ENCODE results near the gene S100A8. TPM values are rescaled to one million over a fixed set of nuclear protein-coding genes. Genes with fewer than 3 reads are reported as not detected.

S100A8 gene
- polyA plus RNA-seq, result 2.5 TPM
- long read RNA-seq, donor 1, partial matches to known transcripts, result 0 of 1 reads
- long read RNA-seq, donor 1, other reads (novel, unspliced or antisense), result 0 of 1 reads
- long read RNA-seq, donor 2, partial matches to known transcripts, result 0 of 7 reads
- long read RNA-seq, donor 2, other reads (novel, unspliced or antisense), result 0 of 7 reads
- long read RNA-seq, donor 3, result 0 reads
- long read RNA-seq, donor 4, partial matches to known transcripts, result 0 of 1 reads
- long read RNA-seq, donor 4, other reads (novel, unspliced or antisense), result 0 of 1 reads
- long read RNA-seq, donor 5, transcript S100A8-202 (3 exons, 523 nt), result major isoform, 5 of 9 reads
- long read RNA-seq, donor 5, partial matches to known transcripts, result 0 of 9 reads
- long read RNA-seq, donor 5, other reads (novel, unspliced or antisense), result 0 of 9 reads
- long read RNA-seq, donor 6, partial matches to known transcripts, result 0 of 4 reads
- long read RNA-seq, donor 6, other reads (novel, unspliced or antisense), result 0 of 4 reads
- long read RNA-seq, donor 7, transcript S100A8-202 (3 exons, 523 nt), result major isoform, 5 of 7 reads
- long read RNA-seq, donor 7, partial matches to known transcripts, result 0 of 7 reads
- long read RNA-seq, donor 7, other reads (novel, unspliced or antisense), result 0 of 7 reads
- long read RNA-seq, donor 8, partial matches to known transcripts, result 0 of 2 reads
- long read RNA-seq, donor 8, other reads (novel, unspliced or antisense), result 0 of 2 reads
- long read RNA-seq, donor 9, transcript S100A8-202 (3 exons, 523 nt), result major isoform, 5 of 9 reads
- long read RNA-seq, donor 9, partial matches to known transcripts, result 0 of 9 reads
- long read RNA-seq, donor 9, other reads (novel, unspliced or antisense), result 0 of 9 reads
- long read RNA-seq, donor 10, partial matches to known transcripts, result 0 of 2 reads
- long read RNA-seq, donor 10, other reads (novel, unspliced or antisense), result 0 of 2 reads
- long read RNA-seq, donor 11, partial matches to known transcripts, result 0 of 3 reads
- long read RNA-seq, donor 11, other reads (novel, unspliced or antisense), result 0 of 3 reads

GRCh38 chr1:153390938-153391710 is at the start of gene S100A8:
TSS of gene S100A8 (minus strand) at chr1:153391073. CDS start at chr1:153390535, 538 bp downstream.
- no peak within 1 kb of the TSS for H3K27ac ChIP-seq (ENCODE audit: low read length)
- no peaks in the 10 kb centered on the region for H3K36me3 ChIP-seq (ENCODE audit: control insufficient read depth, insufficient read depth, low read length)
- H3K27me3 ChIP-seq (ENCODE audit: control insufficient read depth, insufficient read depth, low read length), result no peaks in the 10 kb centered on the region
- WGBS (ENCODE audit: insufficient coverage, low lambda C conversion rate), result no CpG with 5 or more reads among the region's 7 CpGs
- no peaks in the 10 kb centered on the region for H3K4me1 ChIP-seq (ENCODE audit: control insufficient read depth, insufficient read depth, low read length)
- no peaks in the 10 kb centered on the region for H3K9me3 ChIP-seq (ENCODE audit: control insufficient read depth, low read depth, low read length)
- no peak for DNase-seq
- H3K4me3 ChIP-seq (ENCODE audit: low read length), result no peak within 1 kb of the TSS

GRCh38 chr1:153439273-153439672 is 48.4 kb upstream of the S100A8 start:
- Histone ChIP-seq H3K27ac (ENCODE audit: low read length) (no peak overlapping the region), H3K36me3 (ENCODE audit: control insufficient read depth, insufficient read depth, low read length) (no peaks in the 10 kb centered on the region), H3K27me3 (ENCODE audit: control insufficient read depth, insufficient read depth, low read length) (peaks cover 3% of the 10 kb centered on the region), H3K9me3 (ENCODE audit: control insufficient read depth, low read depth, low read length) (no peaks in the 10 kb centered on the region), H3K4me1 (ENCODE audit: control insufficient read depth, insufficient read depth, low read length) (no peaks in the 10 kb centered on the region), H3K4me3 (ENCODE audit: low read length) (no peak overlapping the region)
- DNase-seq, result no peak

- Histone ChIP-seq H3K27me3 (ENCODE audit: control insufficient read depth, insufficient read depth, low read length) (peaks cover 3% of the 10 kb centered on the region), H3K27ac (ENCODE audit: low read length) (no peak overlapping the region), H3K9me3 (ENCODE audit: control insufficient read depth, low read depth, low read length) (no peaks in the 10 kb centered on the region), H3K4me1 (ENCODE audit: control insufficient read depth, insufficient read depth, low read length) (no peaks in the 10 kb centered on the region), H3K36me3 (ENCODE audit: control insufficient read depth, insufficient read depth, low read length) (no peaks in the 10 kb centered on the region), H3K4me3 (ENCODE audit: low read length) (no peak overlapping the region)
- no CpG with 5 or more reads among the region's 7 CpGs for whole genome bisulfite sequencing (ENCODE audit: insufficient coverage, low lambda C conversion rate)
- DNase-seq, result no peak
These were observed 47.7 kb upstream of the S100A8 start for GRCh38 chr1:153438599-153438998.

- Histone ChIP-seq H3K4me3 (ENCODE audit: low read length) (no peak overlapping the region), H3K36me3 (ENCODE audit: control insufficient read depth, insufficient read depth, low read length) (no peaks in the 10 kb centered on the region), H3K9me3 (ENCODE audit: control insufficient read depth, low read depth, low read length) (no peaks in the 10 kb centered on the region), H3K4me1 (ENCODE audit: control insufficient read depth, insufficient read depth, low read length) (no peaks in the 10 kb centered on the region), H3K27me3 (ENCODE audit: control insufficient read depth, insufficient read depth, low read length) (peaks cover 3% of the 10 kb centered on the region), H3K27ac (ENCODE audit: low read length) (no peak overlapping the region)
- WGBS (ENCODE audit: insufficient coverage, low lambda C conversion rate), result 90% methylated on average over 2 of the region's 4 CpGs
- DNase-seq, result no peak
These were observed 46.4 kb upstream of the S100A8 start for GRCh38 chr1:153437236-153437635.

GRCh38 chr1:153434746-153435455 is 44.0 kb upstream of the S100A8 start:
- no peaks in the 10 kb centered on the region for H3K36me3 ChIP-seq (ENCODE audit: control insufficient read depth, insufficient read depth, low read length)
- peaks cover 3% of the 10 kb centered on the region for H3K27me3 ChIP-seq (ENCODE audit: control insufficient read depth, insufficient read depth, low read length)
- no peak for DNase-seq
- H3K4me1 ChIP-seq (ENCODE audit: control insufficient read depth, insufficient read depth, low read length), result no peaks in the 10 kb centered on the region
- no peaks in the 10 kb centered on the region for H3K9me3 ChIP-seq (ENCODE audit: control insufficient read depth, low read depth, low read length)
- no peak overlapping the region for H3K4me3 ChIP-seq (ENCODE audit: low read length)
- WGBS (ENCODE audit: insufficient coverage, low lambda C conversion rate), result 67% methylated on average over 1 of the region's 11 CpGs
- no peak overlapping the region for H3K27ac ChIP-seq (ENCODE audit: low read length)

GRCh38 chr1:153432874-153433681 is 42.2 kb upstream of the S100A8 start:
- H3K27me3 ChIP-seq (ENCODE audit: control insufficient read depth, insufficient read depth, low read length), result peaks cover 3% of the 10 kb centered on the region

GRCh38 chr1:153431928-153432327 is 41.1 kb upstream of the S100A8 start:
- WGBS (ENCODE audit: insufficient coverage, low lambda C conversion rate), result no CpG with 5 or more reads among the region's 4 CpGs
- Histone ChIP-seq H3K4me3 (ENCODE audit: low read length) (no peak overlapping the region), H3K9me3 (ENCODE audit: control insufficient read depth, low read depth, low read length) (no peaks in the 10 kb centered on the region), H3K4me1 (ENCODE audit: control insufficient read depth, insufficient read depth, low read length) (no peaks in the 10 kb centered on the region), H3K27ac (ENCODE audit: low read length) (no peak overlapping the region), H3K36me3 (ENCODE audit: control insufficient read depth, insufficient read depth, low read length) (no peaks in the 10 kb centered on the region), H3K27me3 (ENCODE audit: control insufficient read depth, insufficient read depth, low read length) (peaks cover 3% of the 10 kb centered on the region)
- no peak for DNase-seq

More at GRCh38 chr1:153432874-153433681, 42.2 kb upstream of the S100A8 start:
- Histone ChIP-seq H3K36me3 (ENCODE audit: control insufficient read depth, insufficient read depth, low read length) (no peaks in the 10 kb centered on the region), H3K4me3 (ENCODE audit: low read length) (no peak overlapping the region), H3K27ac (ENCODE audit: low read length) (no peak overlapping the region), H3K9me3 (ENCODE audit: control insufficient read depth, low read depth, low read length) (no peaks in the 10 kb centered on the region), H3K4me1 (ENCODE audit: control insufficient read depth, insufficient read depth, low read length) (no peaks in the 10 kb centered on the region)
- no peak for DNase-seq
- WGBS (ENCODE audit: insufficient coverage, low lambda C conversion rate), result no CpG with 5 or more reads among the region's 9 CpGs

- Histone ChIP-seq H3K9me3 (ENCODE audit: control insufficient read depth, low read depth, low read length) (no peaks in the 10 kb centered on the region), H3K4me1 (ENCODE audit: control insufficient read depth, insufficient read depth, low read length) (no peaks in the 10 kb centered on the region), H3K4me3 (ENCODE audit: low read length) (no peak overlapping the region), H3K27ac (ENCODE audit: low read length) (no peak overlapping the region), H3K27me3 (ENCODE audit: control insufficient read depth, insufficient read depth, low read length) (no peaks in the 10 kb centered on the region), H3K36me3 (ENCODE audit: control insufficient read depth, insufficient read depth, low read length) (no peaks in the 10 kb centered on the region)
- no CpG with 5 or more reads among the region's 3 CpGs for WGBS (ENCODE audit: insufficient coverage, low lambda C conversion rate)
- no peak for DNase-seq
These were observed 40.6 kb upstream of the S100A8 start for GRCh38 chr1:153431427-153431826.

GRCh38 chr1:153431002-153431401 is 40.1 kb upstream of the S100A8 start:
- WGBS (ENCODE audit: insufficient coverage, low lambda C conversion rate), result no CpG with 5 or more reads among the region's 17 CpGs
- Histone ChIP-seq H3K36me3 (ENCODE audit: control insufficient read depth, insufficient read depth, low read length) (no peaks in the 10 kb centered on the region), H3K9me3 (ENCODE audit: control insufficient read depth, low read depth, low read length) (no peaks in the 10 kb centered on the region), H3K27ac (ENCODE audit: low read length) (no peak overlapping the region), H3K27me3 (ENCODE audit: control insufficient read depth, insufficient read depth, low read length) (no peaks in the 10 kb centered on the region), H3K4me3 (ENCODE audit: low read length) (no peak overlapping the region), H3K4me1 (ENCODE audit: control insufficient read depth, insufficient read depth, low read length) (no peaks in the 10 kb centered on the region)
- no peak for DNase-seq
